IPS-15b (cell line): ENCODE results near the gene SH2D5.
"Not testable (repeated sequence)": the region's sequence is repeated elsewhere in the genome, so short reads cannot be mapped to it uniquely, and the experiment has no call there.

Experiments used
- H3K27me3 ChIP-seq: one replicate; pipeline ENCODE4 v1.6.1; 2013; ENCODE audit warnings: low read length; ENCODE audit not compliant: control insufficient read depth, insufficient read depth
- H3K36me3 ChIP-seq: one replicate; pipeline ENCODE4 v1.6.1; 2013; ENCODE audit warnings: low read length; ENCODE audit not compliant: control insufficient read depth, insufficient read depth
- H3K4me1 ChIP-seq: one replicate; pipeline ENCODE4 v1.6.1; 2013; ENCODE audit warnings: mild to moderate bottlenecking, low read length; ENCODE audit not compliant: control insufficient read depth, insufficient read depth
- H3K4me3 ChIP-seq: one replicate; pipeline ENCODE4 v1.5.1; 2013; ENCODE audit warnings: low read depth, low read length
- H3K9ac ChIP-seq: one replicate; pipeline ENCODE4 v1.6.1; 2013; ENCODE audit warnings: low read depth, mild to moderate bottlenecking, low read length
- H3K9me3 ChIP-seq: one replicate; pipeline ENCODE4 v1.6.1; 2013; ENCODE audit warnings: mild to moderate bottlenecking, low read length; ENCODE audit not compliant: control insufficient read depth, insufficient read depth

SH2D5 gene

GRCh38 chr1:20719261-20719660 is 13.2 kb downstream of the SH2D5 start:
- Histone ChIP-seq H3K27me3 (peaks cover 3% of the 10 kb centered on the region), H3K9me3 (no peaks in the 10 kb centered on the region), H3K36me3 (peaks cover 14% of the 10 kb centered on the region), H3K9ac (no peak overlapping the region), H3K4me1 (peaks cover 2% of the 10 kb centered on the region), H3K4me3 (no peak overlapping the region)

- H3K4me1 ChIP-seq, H3K27me3 ChIP-seq, H3K9me3 ChIP-seq, H3K36me3 ChIP-seq: not testable (repeated sequence)
- H3K9ac ChIP-seq: peak overlapping the region; percentile 65
- H3K4me3 ChIP-seq: peak overlapping the region; percentile 50
Measured at GRCh38 chr1:20718343-20718882, 14.1 kb downstream of the SH2D5 start.

- Histone ChIP-seq H3K4me3 (peak within 1 kb of the TSS; percentile 50), H3K4me1 (peaks cover 1% of the 10 kb centered on the region), H3K36me3 (peaks cover 12% of the 10 kb centered on the region), H3K9me3 (no peaks in the 10 kb centered on the region), H3K27me3 (peaks cover 3% of the 10 kb centered on the region), H3K9ac (peak within 1 kb of the TSS; percentile 65)
Measured at GRCh38 chr1:20717452-20718342, 14.8 kb downstream of the SH2D5 start, which contains the start of gene KIF17. Gene KIF17, minus strand, starts transcription at chr1:20718007. Its CDS starts 301 bp downstream, at chr1:20717706.

- Histone ChIP-seq H3K4me1 (no peaks in the 10 kb centered on the region), H3K9me3 (no peaks in the 10 kb centered on the region), H3K4me3 (peak overlapping the region; percentile 49), H3K9ac (peak overlapping the region; percentile 60), H3K27me3 (peaks cover 3% of the 10 kb centered on the region), H3K36me3 (peaks cover 12% of the 10 kb centered on the region)
Measured at GRCh38 chr1:20716232-20716631, 16.3 kb downstream of the SH2D5 start.

- H3K36me3 ChIP-seq: peaks cover 8% of the 10 kb centered on the region
- H3K4me3 ChIP-seq: no peak overlapping the region
- H3K4me1 ChIP-seq: no peaks in the 10 kb centered on the region
- H3K9me3 ChIP-seq: no peaks in the 10 kb centered on the region
- peaks cover 3% of the 10 kb centered on the region for H3K27me3 ChIP-seq
- no peak overlapping the region for H3K9ac ChIP-seq
Measured at GRCh38 chr1:20715406-20715805, 17.1 kb downstream of the SH2D5 start.

- no peaks in the 10 kb centered on the region for H3K4me1 ChIP-seq
- H3K36me3 ChIP-seq: peaks cover 15% of the 10 kb centered on the region
- H3K9ac ChIP-seq: no peak overlapping the region
- H3K4me3 ChIP-seq: no peak overlapping the region
- H3K9me3 ChIP-seq: no peaks in the 10 kb centered on the region
- no peaks in the 10 kb centered on the region for H3K27me3 ChIP-seq
Measured at GRCh38 chr1:20713440-20713839, 19.1 kb downstream of the SH2D5 start.

GRCh38 chr1:20712215-20712577 is 20.3 kb downstream of the SH2D5 start:
- no peak overlapping the region for H3K9ac ChIP-seq
- no peaks in the 10 kb centered on the region for H3K27me3 ChIP-seq
- H3K4me3 ChIP-seq: no peak overlapping the region
- H3K36me3 ChIP-seq: peaks cover 15% of the 10 kb centered on the region
- H3K4me1 ChIP-seq: no peaks in the 10 kb centered on the region
- no peaks in the 10 kb centered on the region for H3K9me3 ChIP-seq

GRCh38 chr1:20711285-20712214 is 21.0 kb downstream of the SH2D5 start:
- H3K27me3 ChIP-seq: no peaks in the 10 kb centered on the region
- no peaks in the 10 kb centered on the region for H3K9me3 ChIP-seq
- H3K36me3 ChIP-seq: peaks cover 15% of the 10 kb centered on the region
- H3K9ac ChIP-seq: no peak overlapping the region
- H3K4me3 ChIP-seq: no peak overlapping the region
- H3K4me1 ChIP-seq: no peaks in the 10 kb centered on the region

GRCh38 chr1:20710469-20711284 is 21.8 kb downstream of the SH2D5 start:
- Histone ChIP-seq H3K9ac (no peak overlapping the region), H3K36me3 (peaks cover 15% of the 10 kb centered on the region), H3K27me3 (no peaks in the 10 kb centered on the region), H3K9me3 (no peaks in the 10 kb centered on the region), H3K4me1 (no peaks in the 10 kb centered on the region), H3K4me3 (no peak overlapping the region)

GRCh38 chr1:20709868-20710267 is 22.6 kb downstream of the SH2D5 start:
- no peaks in the 10 kb centered on the region for H3K27me3 ChIP-seq
- no peaks in the 10 kb centered on the region for H3K9me3 ChIP-seq
- no peak overlapping the region for H3K4me3 ChIP-seq
- H3K4me1 ChIP-seq: no peaks in the 10 kb centered on the region
- H3K36me3 ChIP-seq: peaks cover 11% of the 10 kb centered on the region
- H3K9ac ChIP-seq: no peak overlapping the region

- H3K9ac ChIP-seq: no peak overlapping the region
- H3K27me3 ChIP-seq: no peaks in the 10 kb centered on the region
- H3K4me3 ChIP-seq: no peak overlapping the region
- H3K4me1 ChIP-seq: no peaks in the 10 kb centered on the region
- H3K9me3 ChIP-seq: no peaks in the 10 kb centered on the region
- peaks cover 17% of the 10 kb centered on the region for H3K36me3 ChIP-seq
Measured at GRCh38 chr1:20708891-20709290, 23.6 kb downstream of the SH2D5 start.
